Measurements from ENCODE around the gene ZP1. TPM values are rescaled to one million over a fixed set of nuclear protein-coding genes. Genes with fewer than 3 reads are reported as not detected.

Gene ZP1
- total and polyA plus RNA-seq, 2 of the 8 experiments (the other 6 are each of a cell fraction or from before 2014, with no cell fraction given), result not detected

- Histone ChIP-seq H2AK5ac (ENCODE audit: low read depth, low read length) (no peak overlapping the region), H4K5ac (ENCODE audit: insufficient read length, low read depth, low read length) (no peak overlapping the region), H3K4me2 (ENCODE audit: insufficient read depth in 1 of 2, low read depth in 2 of 2, low read length in 2 of 2) (no peak overlapping the region), H3K27me3 (replicated peaks in 1 of 4; ENCODE audit: control insufficient read depth in 3 of 4, extremely low read depth in 1 of 4, insufficient read depth in 3 of 4, low read length in 3 of 4) (no peaks in the 10 kb centered on the region), H2BK120ac (replicated peaks; ENCODE audit: low read depth, low read length) (no peak overlapping the region), H3K18ac (ENCODE audit: extremely low read depth, low read length) (no peak overlapping the region), H3K9ac (replicated peaks in 1 of 4; ENCODE audit: extremely low read depth in 1 of 4, low read depth in 3 of 4, low read length in 3 of 4) (no peak overlapping the region), H3K79me2 (ENCODE audit: control insufficient read depth in 1 of 2, insufficient read depth in 2 of 2, low read length in 2 of 2) (peaks cover 6 to 23% of the 10 kb centered on the region in 2 experiments; a peak in 3 of 4 replicates), H3K9me3 (ENCODE audit: insufficient read depth in 2 of 2, low read depth in 1 of 2, low read length in 1 of 2) (no peaks in the 10 kb centered on the region), H2BK5ac (ENCODE audit: low read depth, low read length) (no peak overlapping the region), H3K36me3 (ENCODE audit: control insufficient read depth in 2 of 4, insufficient read depth in 4 of 4, low read length in 3 of 4) (peaks cover 37 to 88% (median 78%) of the 10 kb centered on the region in 4 experiments), H2BK15ac (ENCODE audit: low read length) (no peak overlapping the region), H2BK20ac (ENCODE audit: low read length) (no peak overlapping the region), H3K4ac (replicated peaks; ENCODE audit: insufficient read length, low read depth, low read length) (no peak overlapping the region), H2AFZ (ENCODE audit: low read length) (no peak overlapping the region), H3K4me3 (ENCODE audit: extremely low read depth in 1 of 4, insufficient read depth in 2 of 4, low read depth in 3 of 4, low read length in 4 of 4) (no peak overlapping the region), H4K91ac (replicated peaks; ENCODE audit: insufficient read length, low read length) (no peak overlapping the region), H2BK12ac (ENCODE audit: low read depth, low read length) (no peak overlapping the region), H3K4me1 (replicated peaks in 1 of 4; ENCODE audit: control insufficient read depth in 3 of 4, insufficient read depth in 4 of 4, low read length in 3 of 4) (peaks cover 0 to under 1% (median 0%) of the 10 kb centered on the region in 4 experiments; a peak in 1 of 7 replicates), H3K14ac (ENCODE audit: insufficient read length) (no peak overlapping the region), H3K23ac (ENCODE audit: insufficient read length) (no peak overlapping the region), H3K23me2 (ENCODE audit: low read depth, low read length) (no peaks in the 10 kb centered on the region), H4K8ac (ENCODE audit: extremely low read depth, insufficient read depth, low read length) (no peak overlapping the region; the same call in 1 of the 2 replicates), H3K56ac (replicated peaks; ENCODE audit: insufficient read length, low read depth, low read length) (no peak overlapping the region), H3K79me1 (ENCODE audit: low read depth, low read length) (peaks cover 9% of the 10 kb centered on the region), H4K20me1 (replicated peaks in 1 of 2; ENCODE audit: control insufficient read depth in 1 of 2, insufficient read depth in 2 of 2, low read length in 2 of 2) (peaks cover 8 to 25% of the 10 kb centered on the region in 2 experiments), H3K27ac (ENCODE audit: low read depth, low read length) (0 out of 2 replicates have a peak overlapping the region, but pooled peaks have one; percentile 42)
- ChIA-PET POLR2A (ENCODE audit: partially characterized antibody) (interaction anchor here (1.5 to 2.3 kb wide), 4 partner anchors 9 to 48 kb away, joined by 3 to 9 read pairs (median 6); no protein-coding TSS in a partner anchor), CTCF (ENCODE audit: partially characterized antibody) (interaction anchor here (0.6 to 23.0 kb wide), 43 partner anchors 8 to 1277 kb away, joined by 3 to 522 read pairs (median 4); partner anchors contain the start of genes PTGDR2, TMEM109 and ZP1)
- WGBS, 2 experiments (ENCODE audit: extremely low coverage in 1 of 2, insufficient coverage in 1 of 2, insufficient read length in 1 of 2, insufficient replicate concordance in 2 of 2, low coverage in 1 of 2, low lambda C conversion rate in 2 of 2, missing lambda C conversion rate in 1 of 2), result 65% methylated on average over 12 of the region's 12 CpGs; no CpG with 5 or more reads in 1 of the 2 experiments
- DNase-seq (ENCODE audit: low read depth in 1 of 2, low spot score in 2 of 2) (peak in 1 of 2 experiments; percentile 57), FAIRE-seq (no peak)
- TF ChIP-seq POLR2A (IDR thresholded peaks at IDR 0.05; ENCODE audit: control extremely low read depth in 1 of 2, low read depth in 2 of 2, low read length in 2 of 2) (no peak), MAFK (IDR thresholded peaks at IDR 0.05; ENCODE audit: low read depth, low read length) (peak; percentile 82), GABPA (IDR thresholded peaks at IDR 0.05; ENCODE audit: borderline replicate concordance, insufficient read depth, low read length) (no peak), POLR2AphosphoS5 (IDR thresholded peaks at IDR 0.05; ENCODE audit: low read depth, low read length) (peak; percentile 48; the same call in 1 of the 2 replicates), SIX5 (IDR thresholded peaks at IDR 0.05; ENCODE audit: low read depth, low read length) (no peak), CHD2 (IDR thresholded peaks at IDR 0.05; ENCODE audit: low read length) (no peak), RAD21 (IDR thresholded peaks at IDR 0.05 in 1 of 2, conservative IDR thresholded peaks at IDR 0.05 in 1 of 2; ENCODE audit: low read depth in 2 of 2, low read length in 2 of 2) (peak; percentile 57 to 68), NANOG (IDR thresholded peaks at IDR 0.05; ENCODE audit: insufficient read depth, low read depth, low read length, poor library complexity, severe bottlenecking) (no peak), HDAC6 (IDR thresholded peaks at IDR 0.05; ENCODE audit: low read depth, low read length) (no peak), POU5F1 (IDR thresholded peaks at IDR 0.05; ENCODE audit: low read depth, low read length) (no peak), SRF (IDR thresholded peaks at IDR 0.05; ENCODE audit: low read depth, low read length) (no peak), BACH1 (IDR thresholded peaks at IDR 0.05; ENCODE audit: low read length) (peak; percentile 83)
Observed at GRCh38 chr11:60899046-60899936, 31.9 kb downstream of the ZP1 start.
